Adrenal gland (tissue), 12 donors: ENCODE measurements around the gene STIM1. TPM values are rescaled to one million over a fixed set of nuclear protein-coding genes. Genes with fewer than 3 reads are reported as not detected.

Experiments
- DNase-seq, 7 donors: peaks; one replicate each; pipeline ENCODE4 v3.0.0-alpha.2; 2019 to 2020
- H3K27ac ChIP-seq, 5 donors: fragments of 200-600 bp; sonication (generic) in 4 of 5; 1 replicate in 3 of 5; 2 replicates in 2 of 5; pipeline versions ENCODE4 v1.5.1 to v1.8.0; 2016 to 2020; ENCODE audit warnings: mild to moderate bottlenecking in 1 of 5
- H3K27me3 ChIP-seq: fragments of 200-600 bp; 2 replicates; pipeline ENCODE4 v1.8.0; 2021
- H3K36me3 ChIP-seq, 2 donors: fragments of 200-600 bp; replicated peaks in 1 of 2; 1 replicate in 1 of 2; 2 replicates in 1 of 2; pipeline versions ENCODE4 v1.5.1 to v1.8.0; 2018 to 2022
- H3K4me1 ChIP-seq, 2 donors: fragments of 200-600 bp; replicated peaks in 1 of 2; 1 replicate in 1 of 2; 2 replicates in 1 of 2; pipeline versions ENCODE4 v1.5.1 to v1.8.0; 2018 to 2021
- H3K4me3 ChIP-seq, 4 donors: fragments of 200-600 bp; sonication (generic) in 3 of 4; one replicate each; pipeline ENCODE4 v1.5.1; 2016 to 2018
- H3K9me3 ChIP-seq, 3 donors: fragments of 200-600 bp; sonication (generic) in 1 of 3; replicated peaks in 1 of 3; 1 replicate in 2 of 3; 2 replicates in 1 of 3; pipeline versions ENCODE4 v1.5.1 to v1.8.0; 2016 to 2021
- CTCF ChIP-seq, 6 experiments: fragments of 450-650 bp in 4 of 6; fragments of 200-600 bp in 2 of 6; sonication (generic) in 1 of 6; IDR thresholded peaks; 1 replicate in 5 of 6; 2 replicates in 1 of 6; pipeline versions ENCODE4 v1.5.1 to v1.8.0; 2016 to 2021; ENCODE audit warnings: antibody characterized with exemption in 6 of 6, mild to moderate bottlenecking in 2 of 6, moderate library complexity in 1 of 6
- POLR2A ChIP-seq, 2 donors: fragments of 450-650 bp; IDR thresholded peaks; one replicate each; pipeline ENCODE4 v1.6.1; 2017; ENCODE audit warnings: antibody characterized with exemption in 2 of 2, mild to moderate bottlenecking in 2 of 2, moderate library complexity in 1 of 2
- WGBS, 4 donors: extraction: QIAGEN DNeasy Blood & Tissue Kit in 2 of 4; methylation state at CpG; one replicate each; pipeline versions ENCODE4 v1.1.5 to v1.1.7; 2013 to 2017; 5-methylcytosine and 5-hydroxymethylcytosine counted together
- intact Hi-C, 2 donors: fragments of 100-400 bp; cut with DNase I; formaldehyde crosslinking; loops; one replicate each; pipeline versions ENCODE4 v1.14.1 to v1.15.0; 2022 to 2023
- polyA plus RNA-seq, 3 donors: library from polyadenylated mRNA; stranded (reverse); fragments of 200-250 nt in 2 of 3; fragments of 350-450 nt in 1 of 3; fragmentation: Illumina TruSeq in 1 of 3; extraction: RNeasy Lipid Tissue Mini Kit (QIAGEN cat#74804) in 1 of 3; gene quantifications; one replicate each; pipeline ENCODE4 v1.2.3, GENCODE V29; 2013 to 2014
- total RNA-seq, 9 donors: library from RNA; depleted of rRNA in 4 of 9; stranded (reverse); fragments of >200 nt in 4 of 9; fragments of 120-200 nt in 1 of 9; fragmentation: NEBNext Ultra II Directional in 1 of 9; extraction: Animal tissue kit (Norgen Biotek cat#: 25700) in 1 of 9; gene quantifications; one replicate each; pipeline versions ENCODE4 v1.1.0 to v1.2.4, GENCODE V29; 2013 to 2023
- donor health status: healthy with polysubstance abuse.
- donor health status: Bipolar disorder and iron deficiency.
- donor health status: DM: yes; HTN: yes; CAD: no.
- donor health status: DM: no; HTN: no; CAD: no.
- donor health status: DM: no; HTN: no; CAD: no.
- donor health status: DM: yes; HTN: yes; CAD: no.

Gene STIM1
- total and polyA plus RNA-seq, 12 donors, result 7.8 to 44.1 (median 32.5) TPM

DNA sequence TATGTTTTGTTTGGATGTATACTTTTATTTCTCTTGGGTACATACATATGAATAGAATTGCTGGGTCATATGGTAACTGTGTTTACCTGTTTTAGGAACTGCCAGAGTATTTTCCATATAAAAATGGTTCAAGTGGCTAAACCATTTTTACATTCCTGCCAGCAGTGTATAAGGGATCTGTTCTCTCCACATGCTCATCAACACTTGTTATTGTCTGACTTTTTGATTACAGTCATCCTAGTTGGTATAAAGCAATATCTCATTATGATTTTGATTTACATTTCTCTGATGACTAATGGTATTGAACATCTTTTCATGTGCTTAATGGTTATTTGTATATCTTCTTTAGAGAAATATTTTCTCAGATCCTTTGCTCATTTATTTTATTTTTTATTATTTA, 134.9 kb downstream of the STIM1 start:
- H3K4me1 ChIP-seq, result peaks cover 0 to 11% of the 10 kb centered on the region in 2 donors
- TF ChIP-seq CTCF (IDR thresholded peaks at IDR 0.05) (no peak), POLR2A (IDR thresholded peaks at IDR 0.05) (no peak)

DNA sequence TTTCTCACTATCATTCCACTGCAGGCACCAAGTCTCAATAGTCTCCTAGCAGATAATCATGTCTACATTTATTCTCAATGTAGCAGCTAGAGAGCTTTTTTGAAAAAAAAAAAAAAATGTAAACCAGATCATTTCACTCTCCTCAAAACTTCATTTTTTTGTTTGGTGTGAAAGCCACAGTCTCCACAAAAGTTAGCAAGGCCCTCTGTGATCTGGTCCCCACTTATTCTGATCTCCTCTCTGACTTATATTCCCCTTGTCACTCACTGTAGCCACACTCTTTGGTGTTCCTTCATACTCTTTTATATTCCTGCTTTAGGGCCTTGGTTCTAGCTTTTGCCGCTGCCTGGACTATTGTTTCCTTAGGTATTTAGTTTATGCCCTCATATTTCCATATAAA, 137.5 kb downstream of the STIM1 start:
- intact Hi-C loops, result no loop called here

More for the DNA sequence above, 134.9 kb downstream of the STIM1 start:
- no peaks in the 10 kb centered on the region for H3K9me3 ChIP-seq
- H3K36me3 ChIP-seq, result no peaks in the 10 kb centered on the region
- intact Hi-C loops, result no loop called here
- no peak overlapping the region for H3K4me3 ChIP-seq
- no peak overlapping the region for H3K27ac ChIP-seq
- DNase-seq, result no peak
- H3K27me3 ChIP-seq, result no peaks in the 10 kb centered on the region

DNA sequence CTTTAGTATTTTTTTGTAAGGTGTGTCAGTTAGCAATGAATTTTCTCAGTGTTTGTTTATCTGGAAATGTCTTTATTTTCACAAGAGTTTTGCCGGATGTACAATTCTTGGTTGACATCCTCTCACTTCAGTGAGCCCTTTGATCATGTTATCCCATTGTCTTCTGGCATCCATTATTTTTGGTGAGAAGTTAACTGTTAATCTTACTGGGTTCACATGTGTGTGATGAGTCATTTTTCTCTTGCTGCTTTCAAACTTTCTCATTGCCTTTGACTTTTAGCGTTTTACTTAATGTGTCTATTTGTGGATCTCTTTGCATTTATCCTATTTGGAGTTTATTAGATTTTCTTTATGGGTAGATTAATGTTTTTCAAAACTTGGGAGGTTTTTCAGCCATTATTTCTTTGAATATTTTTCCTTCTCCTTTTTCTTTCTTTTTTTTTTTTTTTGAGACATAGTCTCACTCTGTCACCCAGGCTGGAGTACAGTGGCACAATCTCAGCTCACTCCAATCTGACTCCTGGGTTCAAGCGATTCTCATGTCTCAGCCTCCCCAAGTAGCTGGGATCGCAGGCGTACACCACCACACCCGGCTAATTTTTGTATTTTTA, 138.7 kb downstream of the STIM1 start:
- peaks cover 0 to 11% of the 10 kb centered on the region in 2 donors for H3K4me1 ChIP-seq
- TF ChIP-seq POLR2A (IDR thresholded peaks at IDR 0.05) (no peak), CTCF (IDR thresholded peaks at IDR 0.05) (no peak)
- no peak overlapping the region for H3K27ac ChIP-seq
- no peaks in the 10 kb centered on the region for H3K36me3 ChIP-seq
- intact Hi-C loops, result no loop called here
- H3K4me3 ChIP-seq, result no peak overlapping the region
- no peak for DNase-seq
- H3K27me3 ChIP-seq, result no peaks in the 10 kb centered on the region
- 91 to 95% (median 94%) methylated on average over 6 of the region's 6 CpGs for WGBS, 4 donors
- H3K9me3 ChIP-seq, result no peaks in the 10 kb centered on the region

More for the DNA sequence above, 137.5 kb downstream of the STIM1 start:
- TF ChIP-seq CTCF (IDR thresholded peaks at IDR 0.05) (no peak), POLR2A (IDR thresholded peaks at IDR 0.05) (no peak)
- no peak for DNase-seq
- Histone ChIP-seq H3K36me3 (no peaks in the 10 kb centered on the region), H3K9me3 (no peaks in the 10 kb centered on the region), H3K27ac (no peak overlapping the region), H3K27me3 (no peaks in the 10 kb centered on the region), H3K4me3 (no peak overlapping the region), H3K4me1 (peaks cover 0 to 11% of the 10 kb centered on the region in 2 donors)
- 95 to 100% (median 98%) methylated on average over 1 of the region's 1 CpG for whole genome bisulfite sequencing, 4 donors

- H3K4me1 ChIP-seq, result peaks cover 0 to 6% of the 10 kb centered on the region in 2 donors
- WGBS, 4 donors, result 82 to 100% (median 93%) methylated on average over 1 of the region's 1 CpG
- DNase-seq, result no peak
- TF ChIP-seq POLR2A (IDR thresholded peaks at IDR 0.05) (no peak), CTCF (IDR thresholded peaks at IDR 0.05) (no peak)
- H3K9me3 ChIP-seq, result no peaks in the 10 kb centered on the region
- no peaks in the 10 kb centered on the region for H3K36me3 ChIP-seq
- intact Hi-C loops, result no loop called here
- no peak overlapping the region for H3K27ac ChIP-seq
- H3K27me3 ChIP-seq, result no peaks in the 10 kb centered on the region
- H3K4me3 ChIP-seq, result no peak overlapping the region
These were observed 139.8 kb downstream of the STIM1 start for GRCh38 chr11:3995307-3995706.
